Liver (tissue), 3 donors: Measurements from ENCODE around the gene CDIPT.

Experiments used
- CTCF ChIP-seq: fragments of 150-350 bp; IDR thresholded peaks from 2 replicates; pipeline ENCODE4 v1.5.1; 2017; ENCODE audit warnings: improper control_type of control experiment, low read depth, low read length; ENCODE audit not compliant: missing input control
- EGR1 ChIP-seq, 2 donors: IDR thresholded peaks; 2 replicates each; pipeline ENCODE4 v1.6.1; 2016 to 2018; ENCODE audit warnings: antibody characterized with exemption in 2 of 2, low read depth in 2 of 2
- FOXA1 ChIP-seq: IDR thresholded peaks from 2 replicates; pipeline ENCODE4 v1.6.1; 2016; ENCODE audit warnings: antibody characterized with exemption
- GABPA ChIP-seq, 2 donors: IDR thresholded peaks in 1 of 2; conservative IDR thresholded peaks in 1 of 2; 2 replicates each; pipeline ENCODE4 v1.6.1; 2016; ENCODE audit warnings: antibody characterized with exemption in 2 of 2, mild to moderate bottlenecking in 1 of 2, moderate library complexity in 1 of 2
- MAX ChIP-seq: IDR thresholded peaks from 2 replicates; pipeline ENCODE4 v1.6.1; 2016; ENCODE audit warnings: antibody characterized with exemption
- RAD21 ChIP-seq, 2 donors: IDR thresholded peaks; 2 replicates each; pipeline ENCODE4 v1.6.1; 2016; ENCODE audit warnings: antibody characterized with exemption in 2 of 2, mild to moderate bottlenecking in 2 of 2
- REST ChIP-seq: IDR thresholded peaks from 2 replicates; pipeline ENCODE4 v1.6.1; 2016; ENCODE audit warnings: antibody characterized with exemption, mild to moderate bottlenecking
- RXRA ChIP-seq, 2 donors: IDR thresholded peaks; 2 replicates each; pipeline ENCODE4 v1.6.1; 2017 to 2018; ENCODE audit warnings: antibody characterized with exemption in 2 of 2, mild to moderate bottlenecking in 1 of 2
- ZBTB33 ChIP-seq: IDR thresholded peaks from 2 replicates; pipeline ENCODE4 v1.6.1; 2016; ENCODE audit warnings: antibody characterized with exemption
- donor health status: healthy.
- donor health status: healthy.

GRCh38 chr16:29826342-29826695 lies 36.7 kb downstream of the CDIPT start:
- no peak for TF ChIP-seq RAD21 (IDR thresholded peaks at IDR 0.05)
- TF ChIP-seq CTCF, result no peak
- no peak for TF ChIP-seq MAX
- no peak for TF ChIP-seq GABPA (IDR thresholded peaks at IDR 0.05 in 1 of 2, conservative IDR thresholded peaks at IDR 0.05 in 1 of 2)
- TF ChIP-seq ZBTB33, result no peak
- no peak for TF ChIP-seq RXRA (IDR thresholded peaks at IDR 0.05)
- no peak for TF ChIP-seq REST
- no peak for TF ChIP-seq EGR1 (IDR thresholded peaks at IDR 0.05; ENCODE audit: low read depth in 2 of 2)
- no peak for TF ChIP-seq FOXA1
